SK-N-SH (cell line): Measurements from ENCODE around the gene PRKCA. TPM values are rescaled to one million over a fixed set of nuclear protein-coding genes. Genes with fewer than 3 reads are reported as not detected.

ENCODE experiments used
- CTCF ChIA-PET: fragments of 300-600, 350-600 bp; formaldehyde crosslinking; extraction: SDS; loops from one replicate; lab custom pipeline; 2021; lab: Yijun Ruan, JAX
- POLR2A ChIA-PET: fragments of 350-600 bp; sonication (Branson Sonifier 250); formaldehyde crosslinking; extraction: SDS; loops from one replicate; lab custom pipeline; 2020; ENCODE audit warnings: antibody characterized with exemption, inconsistent platforms; lab: Yijun Ruan, JAX
- DNase-seq: peaks from one replicate; pipeline ENCODE4 v3.0.0; 2012
- H2AFZ ChIP-seq: fragments of 200-600 bp; sonication (generic); 2 replicates; pipeline ENCODE4 v1.8.1; 2016; ENCODE audit warnings: antibody characterized with exemption, mild to moderate bottlenecking, low read depth
- H3F3A ChIP-seq: fragments of 200-600 bp; sonication (generic); replicated peaks from 2 replicates; pipeline ENCODE3; 2016; ENCODE audit warnings: antibody characterized with exemption, mild to moderate bottlenecking; ENCODE audit not compliant: insufficient read depth
- H3K27ac ChIP-seq, 2 experiments: fragments of 200-500 bp in 1 of 2; fragments of 200-600 bp in 1 of 2; sonication (Bioruptor generic) in 1 of 2; sonication (generic), shearing (Covaris generic) in 1 of 2; 2 replicates each; pipeline versions ENCODE4 v1.5.1 to v1.6.1; 2014 to 2016; ENCODE audit warnings: low read depth in 2 of 2, inconsistent platforms in 1 of 2, low read length in 1 of 2, mild to moderate bottlenecking in 1 of 2, mixed read lengths in 1 of 2
- H3K27me3 ChIP-seq: fragments of 200-600 bp; sonication (generic), shearing (Covaris generic); 2 replicates; pipeline ENCODE4 v1.6.1; 2016; ENCODE audit warnings: mixed run types; ENCODE audit not compliant: insufficient read depth
- H3K36me3 ChIP-seq, 2 experiments: fragments of 200-500 bp in 1 of 2; fragments of 200-600 bp in 1 of 2; sonication (Bioruptor generic) in 1 of 2; sonication (generic) in 1 of 2; replicated peaks in 1 of 2; 2 replicates each; pipeline versions ENCODE3 to v1.5.1; 2014 to 2016; ENCODE audit warnings: low read length in 1 of 2, mild to moderate bottlenecking in 1 of 2; ENCODE audit not compliant: insufficient read depth in 2 of 2, control insufficient read depth in 1 of 2
- H3K4me1 ChIP-seq, 2 experiments: fragments of 200-500 bp in 1 of 2; fragments of 200-600 bp in 1 of 2; sonication (Bioruptor generic) in 1 of 2; sonication (generic), shearing (Covaris generic) in 1 of 2; 2 replicates each; pipeline versions ENCODE4 v1.5.1 to v1.6.1; 2014 to 2016; ENCODE audit warnings: low read depth in 1 of 2, low read length in 1 of 2, mixed run types in 1 of 2; ENCODE audit not compliant: insufficient read depth in 2 of 2, control insufficient read depth in 1 of 2
- H3K4me2 ChIP-seq: fragments of 200-600 bp; sonication (generic), shearing (Covaris generic); 2 replicates; pipeline ENCODE4 v1.6.1; 2017; ENCODE audit warnings: mixed run types
- H3K4me3 ChIP-seq, 2 experiments: fragments of 200-500 bp in 1 of 2; fragments of 200-600 bp in 1 of 2; sonication (Bioruptor generic) in 1 of 2; sonication (generic), shearing (Covaris generic) in 1 of 2; 2 replicates each; pipeline versions ENCODE4 v1.5.1 to v1.8.1; 2014 to 2016; ENCODE audit warnings: low read depth in 2 of 2, inconsistent platforms in 1 of 2, low read length in 1 of 2, mild to moderate bottlenecking in 1 of 2, mixed read lengths in 1 of 2, moderate library complexity in 1 of 2
- H3K79me2 ChIP-seq: fragments of 200-600 bp; sonication (generic); 2 replicates; pipeline ENCODE4 v1.8.1; 2017; ENCODE audit warnings: mild to moderate bottlenecking; ENCODE audit not compliant: insufficient read depth
- H3K9ac ChIP-seq: fragments of 200-600 bp; sonication (generic); 2 replicates; pipeline ENCODE4 v1.6.1; 2017; ENCODE audit warnings: mixed run types
- H3K9me2 ChIP-seq: fragments of 200-600 bp; sonication (generic); 2 replicates; pipeline ENCODE4 v1.6.1; 2017; ENCODE audit warnings: mixed run types
- H3K9me3 ChIP-seq: fragments of 200-600 bp; sonication (generic); 2 replicates; pipeline ENCODE4 v1.6.1; 2017; ENCODE audit warnings: mixed run types, mild to moderate bottlenecking, moderate library complexity
- H4K20me1 ChIP-seq: fragments of 200-600 bp; sonication (generic); 2 replicates; pipeline ENCODE4 v1.6.1; 2017; ENCODE audit warnings: mild to moderate bottlenecking, mixed run types; ENCODE audit not compliant: insufficient read depth
- CHD2 ChIP-seq: fragments of 150-350 bp; IDR thresholded peaks from 2 replicates; pipeline ENCODE4 v1.6.1; 2018; ENCODE audit warnings: low read length; ENCODE audit not compliant: partially characterized antibody
- FOSL2 ChIP-seq: IDR thresholded peaks from 2 replicates; pipeline ENCODE4 v1.4.0; 2012; ENCODE audit warnings: low read depth, mild to moderate bottlenecking, moderate library complexity, borderline replicate concordance
- FOXJ3 ChIP-seq: sonication (generic); formaldehyde crosslinking; IDR thresholded peaks from 2 replicates; pipeline ENCODE4 v1.5.1; 2020; ENCODE audit warnings: mild to moderate bottlenecking, missing genetic modification reagents
- FOXM1 ChIP-seq: IDR thresholded peaks from 2 replicates; pipeline ENCODE4 v1.4.0; 2012; ENCODE audit warnings: low read depth, mild to moderate bottlenecking
- GABPA ChIP-seq: IDR thresholded peaks from 2 replicates; pipeline ENCODE4 v1.4.0; 2012; ENCODE audit warnings: low read depth, mild to moderate bottlenecking
- NRF1 ChIP-seq: IDR thresholded peaks from 2 replicates; pipeline ENCODE4 v1.6.1; 2012; ENCODE audit warnings: low read depth, mild to moderate bottlenecking, low read length
- POLR2AphosphoS5 ChIP-seq: IDR thresholded peaks from 2 replicates; pipeline ENCODE4 v1.6.1; 2012; ENCODE audit warnings: low read depth, low read length
- RAD21 ChIP-seq: IDR thresholded peaks from 2 replicates; pipeline ENCODE4 v1.6.1; 2012; ENCODE audit warnings: mild to moderate bottlenecking, low read length
- REST ChIP-seq: IDR thresholded peaks from 2 replicates; pipeline ENCODE4 v1.6.1; 2012; ENCODE audit warnings: mild to moderate bottlenecking, low read depth, low read length, moderate library complexity
- RXRA ChIP-seq: IDR thresholded peaks from 2 replicates; pipeline ENCODE4 v1.4.0; 2012; ENCODE audit warnings: low read depth, mild to moderate bottlenecking, borderline replicate concordance
- SIN3A ChIP-seq: IDR thresholded peaks from 2 replicates; pipeline ENCODE4 v1.6.1; 2012; ENCODE audit warnings: low read depth, mild to moderate bottlenecking, low read length, moderate library complexity, borderline replicate concordance
- SMC3 ChIP-seq: IDR thresholded peaks from 2 replicates; pipeline ENCODE4 v1.6.1; 2012; ENCODE audit warnings: low read depth, low read length, improper control_type of control experiment
- TEAD4 ChIP-seq: IDR thresholded peaks from 2 replicates; pipeline ENCODE4 v1.4.0; 2012; ENCODE audit warnings: mild to moderate bottlenecking, borderline replicate concordance; ENCODE audit not compliant: insufficient read depth
- USF1 ChIP-seq: IDR thresholded peaks from 2 replicates; pipeline ENCODE4 v1.4.0; 2012; ENCODE audit warnings: low read depth, borderline replicate concordance
- YY1 ChIP-seq: IDR thresholded peaks from 2 replicates; pipeline ENCODE4 v1.4.0; 2012; ENCODE audit warnings: low read depth, mild to moderate bottlenecking
- WGBS: methylation state at CpG from one replicate; pipeline ENCODE4 v1.1.6; 2017; ENCODE audit warnings: low lambda C conversion rate; 5-methylcytosine and 5-hydroxymethylcytosine counted together
- polyA plus RNA-seq, 3 experiments: library from polyadenylated mRNA; depleted of rRNA; stranded (reverse); fragments of >200 nt; gene quantifications; 2 replicates each; pipeline ENCODE4 v1.2.3, GENCODE V29; 2012
- TF ChIP-seq, protein P1 (sequence below): fragments of 200-600 bp; sonication (generic); IDR thresholded peaks from 2 replicates; pipeline ENCODE4 v1.6.1; 2017; ENCODE audit warnings: antibody characterized with exemption, mild to moderate bottlenecking, moderate library complexity
- TF ChIP-seq, protein P2 (sequence below): IDR thresholded peaks from 2 replicates; pipeline ENCODE4 v1.4.0; 2012; ENCODE audit warnings: low read depth, borderline replicate concordance

The PRKCA gene
- polyA plus RNA-seq, 1 of the 3 experiments (the other 2 are of a cell fraction): 108 TPM

DNA sequence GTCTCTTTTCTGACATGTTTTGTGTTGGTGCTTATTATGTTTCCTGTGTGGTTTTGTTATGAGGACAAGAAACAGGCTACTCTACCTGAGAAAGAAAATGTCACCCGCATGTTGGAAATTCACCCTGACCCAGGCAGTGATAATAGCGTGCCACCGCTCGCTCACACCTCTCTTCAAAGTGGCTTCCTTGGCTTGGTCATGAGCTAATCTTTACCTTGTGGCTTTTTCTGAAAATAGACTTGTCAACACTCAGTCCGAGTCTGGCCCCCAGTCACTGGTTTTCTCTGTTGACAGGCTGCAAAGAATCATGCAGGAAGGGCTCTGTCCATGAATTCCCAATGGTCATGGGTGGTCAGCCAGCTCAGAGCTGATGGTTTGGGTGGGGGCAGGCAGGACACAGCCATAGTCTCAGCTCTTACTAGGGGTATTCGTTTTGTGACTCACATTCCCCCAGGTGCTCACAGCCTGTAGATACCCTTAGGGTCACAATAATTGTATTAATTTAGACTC lies 411.2 kb downstream of the PRKCA start (continued):
- TF ChIP-seq FOXJ3 (CRISPR knock-in tag) (no peak), NRF1 (no peak), SIN3A (no peak), USF1 (no peak), SMC3 (no peak), RAD21 (no peak), YY1 (no peak), POLR2AphosphoS5 (no peak; the same call in 1 of the 2 replicates)
- TF ChIP-seq, protein P1, sequence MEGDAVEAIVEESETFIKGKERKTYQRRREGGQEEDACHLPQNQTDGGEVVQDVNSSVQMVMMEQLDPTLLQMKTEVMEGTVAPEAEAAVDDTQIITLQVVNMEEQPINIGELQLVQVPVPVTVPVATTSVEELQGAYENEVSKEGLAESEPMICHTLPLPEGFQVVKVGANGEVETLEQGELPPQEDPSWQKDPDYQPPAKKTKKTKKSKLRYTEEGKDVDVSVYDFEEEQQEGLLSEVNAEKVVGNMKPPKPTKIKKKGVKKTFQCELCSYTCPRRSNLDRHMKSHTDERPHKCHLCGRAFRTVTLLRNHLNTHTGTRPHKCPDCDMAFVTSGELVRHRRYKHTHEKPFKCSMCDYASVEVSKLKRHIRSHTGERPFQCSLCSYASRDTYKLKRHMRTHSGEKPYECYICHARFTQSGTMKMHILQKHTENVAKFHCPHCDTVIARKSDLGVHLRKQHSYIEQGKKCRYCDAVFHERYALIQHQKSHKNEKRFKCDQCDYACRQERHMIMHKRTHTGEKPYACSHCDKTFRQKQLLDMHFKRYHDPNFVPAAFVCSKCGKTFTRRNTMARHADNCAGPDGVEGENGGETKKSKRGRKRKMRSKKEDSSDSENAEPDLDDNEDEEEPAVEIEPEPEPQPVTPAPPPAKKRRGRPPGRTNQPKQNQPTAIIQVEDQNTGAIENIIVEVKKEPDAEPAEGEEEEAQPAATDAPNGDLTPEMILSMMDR: no peak

GRCh38 chr17:66714046-66715023 lies 411.9 kb downstream of the PRKCA start:
- Histone ChIP-seq H3K9me2 (no peaks in the 10 kb centered on the region), H3K27ac (no peak overlapping the region), H3K4me2 (no peak overlapping the region), H2AFZ (no peak overlapping the region), H3K27me3 (no peaks in the 10 kb centered on the region), H3F3A (peaks cover 20% of the 10 kb centered on the region), H3K4me3 (no peak overlapping the region), H3K4me1 (peaks cover 0 to 22% of the 10 kb centered on the region in 2 experiments; a peak in 1 of 4 replicates), H4K20me1 (0 out of 2 replicates have a peak, but pooled peaks cover 5% of the 10 kb centered on the region), H3K9ac (no peak overlapping the region), H3K9me3 (no peaks in the 10 kb centered on the region), H3K79me2 (no peaks in the 10 kb centered on the region), H3K36me3 (peaks cover 55 to 63% of the 10 kb centered on the region in 2 experiments)
- ChIA-PET CTCF (interaction anchor here (0.6 to 22.6 kb wide), 33 partner anchors 9 to 993 kb away, joined by 3 to 460 read pairs (median 3); no protein-coding TSS in a partner anchor), POLR2A (no interaction called here)
- 86% methylated on average over 13 of the region's 17 CpGs for WGBS
- DNase-seq: no peak
- TF ChIP-seq REST: no peak
- no peak for TF ChIP-seq RXRA
- no peak for TF ChIP-seq GABPA
- no peak for TF ChIP-seq SIN3A
- TF ChIP-seq FOXM1: no peak
- no peak for TF ChIP-seq NRF1
- TF ChIP-seq CHD2: no peak
- no peak for TF ChIP-seq TEAD4
- TF ChIP-seq FOSL2: no peak
- TF ChIP-seq, protein P2, sequence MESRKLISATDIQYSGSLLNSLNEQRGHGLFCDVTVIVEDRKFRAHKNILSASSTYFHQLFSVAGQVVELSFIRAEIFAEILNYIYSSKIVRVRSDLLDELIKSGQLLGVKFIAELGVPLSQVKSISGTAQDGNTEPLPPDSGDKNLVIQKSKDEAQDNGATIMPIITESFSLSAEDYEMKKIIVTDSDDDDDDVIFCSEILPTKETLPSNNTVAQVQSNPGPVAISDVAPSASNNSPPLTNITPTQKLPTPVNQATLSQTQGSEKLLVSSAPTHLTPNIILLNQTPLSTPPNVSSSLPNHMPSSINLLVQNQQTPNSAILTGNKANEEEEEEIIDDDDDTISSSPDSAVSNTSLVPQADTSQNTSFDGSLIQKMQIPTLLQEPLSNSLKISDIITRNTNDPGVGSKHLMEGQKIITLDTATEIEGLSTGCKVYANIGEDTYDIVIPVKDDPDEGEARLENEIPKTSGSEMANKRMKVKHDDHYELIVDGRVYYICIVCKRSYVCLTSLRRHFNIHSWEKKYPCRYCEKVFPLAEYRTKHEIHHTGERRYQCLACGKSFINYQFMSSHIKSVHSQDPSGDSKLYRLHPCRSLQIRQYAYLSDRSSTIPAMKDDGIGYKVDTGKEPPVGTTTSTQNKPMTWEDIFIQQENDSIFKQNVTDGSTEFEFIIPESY: no peak
- TF ChIP-seq POLR2AphosphoS5: no peak
